Daoy (cell line): ENCODE measurements around the gene CIZ1. TPM values are rescaled to one million over a fixed set of nuclear protein-coding genes. Genes with fewer than 3 reads are reported as not detected.
"Not testable (repeated sequence)": the region's sequence is repeated elsewhere in the genome, so short reads cannot be mapped to it uniquely, and the experiment has no call there.

ENCODE experiments used
- DNase-seq: peaks from one replicate; pipeline ENCODE4 v3.0.0-alpha.2; 2015; ENCODE audit warnings: low read depth
- total RNA-seq: library from RNA; depleted of rRNA; stranded (reverse); fragments of >200 nt; shearing (Covaris generic); gene quantifications from 2 replicates; pipeline ENCODE4 v1.2.3, GENCODE V29; 2014

Gene CIZ1
- total RNA-seq, 1 experiment from 2014 or later = 35.8 TPM

GRCh38 chr9:128190516-128191405 lies 611 bp downstream of the CIZ1 start:
- DNase-seq = no peak

GRCh38 chr9:128190013-128190412 lies 1.4 kb downstream of the CIZ1 start:
- no peak for DNase-seq

GRCh38 chr9:128188209-128188608 lies 3.2 kb downstream of the CIZ1 start:
- no peak for DNase-seq

- DNase-seq = no peak
Measured at GRCh38 chr9:128187361-128187760, 4.0 kb downstream of the CIZ1 start.

- no peak for DNase-seq
Measured at GRCh38 chr9:128185979-128186965, 5.1 kb downstream of the CIZ1 start.

GRCh38 chr9:128182893-128183588 lies 8.3 kb downstream of the CIZ1 start:
- no peak for DNase-seq

- DNase-seq = not testable (repeated sequence)
Measured at GRCh38 chr9:128181480-128181879, 9.9 kb downstream of the CIZ1 start.

- no peak for DNase-seq
Measured at GRCh38 chr9:128180447-128180846, 10.9 kb downstream of the CIZ1 start.

- no peak for DNase-seq
Measured at GRCh38 chr9:128180001-128180400, 11.4 kb downstream of the CIZ1 start.

- no peak for DNase-seq
Measured at GRCh38 chr9:128178806-128179431, 12.5 kb downstream of the CIZ1 start.

GRCh38 chr9:128175726-128176125 lies 15.6 kb downstream of the CIZ1 start:
- DNase-seq = no peak

- no peak for DNase-seq
Measured at GRCh38 chr9:128175102-128175563, 16.2 kb downstream of the CIZ1 start.

- DNase-seq = no peak
Measured at GRCh38 chr9:128174062-128174461, 17.3 kb downstream of the CIZ1 start.

GRCh38 chr9:128169925-128170324 lies 21.4 kb downstream of the CIZ1 start:
- DNase-seq = no peak

GRCh38 chr9:128169492-128169891 lies 21.9 kb downstream of the CIZ1 start:
- no peak for DNase-seq

- DNase-seq = peak; percentile 32
Measured at GRCh38 chr9:128168731-128169308, 22.6 kb downstream of the CIZ1 start.

GRCh38 chr9:128167209-128167608 lies 24.2 kb downstream of the CIZ1 start:
- no peak for DNase-seq

GRCh38 chr9:128166169-128166568 lies 25.2 kb downstream of the CIZ1 start:
- no peak for DNase-seq

- no peak for DNase-seq
Measured at GRCh38 chr9:128164307-128164885, 27.0 kb downstream of the CIZ1 start.

GRCh38 chr9:128163523-128164306 lies 27.7 kb downstream of the CIZ1 start:
- DNase-seq = no peak
